HG03060 (cell line): ENCODE data around the gene PIERCE2.
"Not testable (repeated sequence)": the region's sequence is repeated elsewhere in the genome, so short reads cannot be mapped to it uniquely, and the experiment has no call there.

Source experiments
- ATAC-seq: cut with Tn5 transposase; IDR thresholded peaks from one replicate; pipeline ENCODE4 v1.9.1; 2021; ENCODE audit warnings: low read depth, moderate number of reproducible peaks; ENCODE audit not compliant: unreplicated experiment

PIERCE2 gene

GRCh38 chr15:55422089-55422488, 13.8 kb downstream of the PIERCE2 start:
- ATAC-seq = no peak

DNA sequence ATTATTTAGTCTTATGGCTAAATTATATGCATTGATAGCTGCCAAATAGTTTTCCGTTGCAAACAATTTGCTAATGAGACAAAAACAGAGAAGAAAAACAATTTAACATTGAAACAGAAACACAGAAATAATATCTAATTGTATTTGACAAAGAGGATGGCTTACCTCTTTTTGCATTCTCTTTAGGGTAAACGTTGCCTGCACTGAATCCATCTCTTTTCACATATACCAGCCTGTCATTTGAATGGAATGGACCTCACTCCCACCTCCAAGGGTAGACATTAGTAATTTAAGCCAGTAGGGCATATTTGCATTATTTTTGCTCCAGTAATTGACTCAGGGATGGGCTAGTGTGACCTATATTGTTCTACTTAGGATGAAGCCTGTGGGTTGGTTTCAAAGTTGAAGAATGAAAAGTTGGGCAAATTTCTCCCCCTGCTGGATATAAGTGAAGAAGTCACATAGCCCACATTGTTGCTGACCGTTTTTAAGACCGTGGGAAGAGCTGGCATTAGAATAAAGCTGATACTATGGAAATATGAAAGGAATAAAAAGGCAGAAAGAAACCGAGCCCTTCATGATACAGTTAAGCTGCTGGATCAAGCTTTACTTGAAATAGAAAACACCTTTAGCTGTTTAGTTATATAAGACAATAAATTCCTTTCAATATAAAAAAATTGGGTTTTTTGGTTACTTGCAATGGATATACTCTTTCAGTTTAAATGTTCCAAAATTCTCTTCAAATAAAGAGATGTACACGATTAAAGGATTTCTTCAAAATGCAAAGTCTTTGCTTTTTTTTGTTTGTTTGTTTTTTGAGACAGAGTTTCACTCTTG, 26.9 kb downstream of the PIERCE2 start:
- no peak for ATAC-seq

- not testable (repeated sequence) for ATAC-seq
Measured at GRCh38 chr15:55443141-55443540, 34.8 kb downstream of the PIERCE2 start.

GRCh38 chr15:55445936-55446335, 37.6 kb downstream of the PIERCE2 start:
- not testable (repeated sequence) for ATAC-seq

GRCh38 chr15:55446379-55447029, 38.2 kb downstream of the PIERCE2 start:
- not testable (repeated sequence) for ATAC-seq

GRCh38 chr15:55447030-55447394, 38.7 kb downstream of the PIERCE2 start:
- ATAC-seq = not testable (repeated sequence)

GRCh38 chr15:55457401-55458022, 49.2 kb downstream of the PIERCE2 start:
- no peak for ATAC-seq

DNA sequence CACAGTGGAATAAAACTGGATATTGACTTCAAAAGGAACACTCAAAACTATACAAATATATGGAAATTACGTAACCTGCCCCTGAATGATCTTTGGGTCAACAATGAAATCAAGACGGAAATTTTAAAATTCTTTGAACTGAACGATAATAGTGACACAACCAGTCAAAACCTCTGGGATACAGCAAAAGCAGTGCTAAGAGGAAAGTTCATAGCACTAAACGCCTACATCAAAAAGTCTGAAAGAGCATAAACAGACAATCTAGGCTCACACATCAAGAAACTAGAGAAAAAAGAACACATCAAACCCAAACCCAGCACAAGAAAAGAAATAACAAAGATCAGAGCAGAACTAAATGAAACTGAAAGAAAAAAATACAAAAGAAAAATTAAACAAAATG, 53.2 kb downstream of the PIERCE2 start:
- no peak for ATAC-seq

- ATAC-seq = no peak
Measured at GRCh38 chr15:55468321-55468720, 60.0 kb downstream of the PIERCE2 start.
